SU-DHL-6 (cell line): ENCODE measurements around the gene NOP14.

ENCODE experiments used
- H2AFZ ChIP-seq: fragments of 200-600 bp; sonication (generic); 2 replicates; pipeline ENCODE4 v1.6.1; 2014; ENCODE audit warnings: low read depth, mild to moderate bottlenecking, moderate library complexity, mixed read lengths, antibody characterized with exemption, low read length; ENCODE audit not compliant: severe bottlenecking
- H3F3A ChIP-seq: fragments of 200-600 bp; shearing (Covaris generic); 2 replicates; pipeline ENCODE4 v1.6.0; 2016; ENCODE audit warnings: antibody characterized with exemption, mild to moderate bottlenecking; ENCODE audit not compliant: insufficient read depth
- H3K27ac ChIP-seq: fragments of 200-600 bp; sonication (generic); 2 replicates; pipeline ENCODE4 v1.5.1; 2016; ENCODE audit warnings: low read depth, mild to moderate bottlenecking, low read length, moderate library complexity, mixed read lengths
- H3K27me3 ChIP-seq: fragments of 200-600 bp; sonication (generic), shearing (Covaris generic); 2 replicates; pipeline ENCODE4 v1.6.0; 2014; ENCODE audit warnings: mild to moderate bottlenecking, low read length
- H3K36me3 ChIP-seq: fragments of 200-600 bp; sonication (generic); 2 replicates; pipeline ENCODE4 v1.6.1; 2014; ENCODE audit warnings: mild to moderate bottlenecking, low read length, mixed read lengths
- H3K4me2 ChIP-seq: fragments of 300-600, 200-600 bp; shearing (Covaris generic), sonication (generic); 2 replicates; pipeline ENCODE4 v1.6.0; 2014; ENCODE audit warnings: low read length, low read depth, mild to moderate bottlenecking; ENCODE audit not compliant: poor library complexity, severe bottlenecking
- H3K4me3 ChIP-seq: fragments of 200-600 bp; sonication (generic); 2 replicates; pipeline ENCODE4 v1.5.1; 2014; ENCODE audit warnings: antibody characterized with exemption, low read length, mild to moderate bottlenecking, mixed read lengths; ENCODE audit not compliant: insufficient read depth, poor library complexity, severe bottlenecking
- H3K79me2 ChIP-seq: fragments of 200-600 bp; sonication (generic); 2 replicates; pipeline ENCODE4 v1.6.1; 2014; ENCODE audit warnings: mild to moderate bottlenecking, low read length, moderate library complexity; ENCODE audit not compliant: insufficient read depth
- H3K9ac ChIP-seq: fragments of 200-600 bp; sonication (generic); 2 replicates; pipeline ENCODE4 v1.7.0; 2014; ENCODE audit warnings: mild to moderate bottlenecking, low read length
- H3K9me2 ChIP-seq: fragments of 200-600 bp; sonication (generic); replicated peaks from 2 replicates; pipeline ENCODE4 v1.6.1; 2014; ENCODE audit warnings: low read length; ENCODE audit not compliant: insufficient read depth
- H3K9me3 ChIP-seq: fragments of 200-600 bp; sonication (generic); 2 replicates; pipeline ENCODE4 v1.6.1; 2014; ENCODE audit warnings: low read length, mixed read lengths; ENCODE audit not compliant: insufficient read depth
- H4K20me1 ChIP-seq: fragments of 200-600 bp; sonication (generic); 2 replicates; pipeline ENCODE4 v1.6.1; 2014; ENCODE audit warnings: low read depth, mild to moderate bottlenecking, antibody characterized with exemption, low read length, moderate library complexity, mixed read lengths
- EZH2phosphoT487 ChIP-seq: fragments of 200-600 bp; sonication (generic), shearing (Covaris generic); conservative IDR thresholded peaks from 2 replicates; pipeline ENCODE4 v1.6.1; 2018; ENCODE audit warnings: mild to moderate bottlenecking, antibody characterized with exemption, low read length, moderate library complexity, mixed read lengths
- TF ChIP-seq, protein P1 (sequence below): fragments of 200-600 bp; sonication (generic); IDR thresholded peaks from one replicate; pipeline ENCODE4 v1.5.1; 2017; ENCODE audit warnings: antibody characterized with exemption, mild to moderate bottlenecking, low read length, moderate library complexity; ENCODE audit not compliant: insufficient read depth, poor library complexity, severe bottlenecking

Gene NOP14

DNA sequence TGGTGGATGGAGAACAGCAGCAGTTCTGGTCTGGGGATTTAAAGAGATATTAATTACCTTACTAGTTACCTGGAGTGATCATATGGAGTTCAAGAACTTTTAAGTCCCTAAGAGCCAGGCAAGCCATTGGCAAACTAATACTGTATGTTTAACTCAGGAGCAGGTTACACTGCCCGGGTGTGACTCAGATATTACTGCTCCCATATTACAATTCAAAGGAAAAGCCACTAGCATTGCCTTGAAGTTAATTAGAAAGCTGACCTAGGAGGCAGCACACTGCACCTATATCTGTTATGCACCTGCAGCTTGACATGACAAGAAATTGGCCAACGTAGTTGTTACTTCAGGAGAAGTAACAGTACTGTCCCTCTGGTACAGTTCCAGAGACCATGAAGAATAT is 47.4 kb upstream of the NOP14 start:
- H3K9me3 ChIP-seq = no peaks in the 10 kb centered on the region
- no peak overlapping the region for H2AFZ ChIP-seq
- H3K27me3 ChIP-seq = no peaks in the 10 kb centered on the region
- no peak overlapping the region for H3K4me2 ChIP-seq
- no peak overlapping the region for H3K4me3 ChIP-seq
- no peaks in the 10 kb centered on the region for H3K79me2 ChIP-seq
- no peaks in the 10 kb centered on the region for H3K36me3 ChIP-seq
- H3K9ac ChIP-seq = no peak overlapping the region
- H3F3A ChIP-seq = no peaks in the 10 kb centered on the region
- no peaks in the 10 kb centered on the region for H4K20me1 ChIP-seq
- no peak overlapping the region for H3K27ac ChIP-seq
- H3K9me2 ChIP-seq = no peaks in the 10 kb centered on the region
- TF ChIP-seq EZH2phosphoT487 = no peak
- TF ChIP-seq, protein P1, sequence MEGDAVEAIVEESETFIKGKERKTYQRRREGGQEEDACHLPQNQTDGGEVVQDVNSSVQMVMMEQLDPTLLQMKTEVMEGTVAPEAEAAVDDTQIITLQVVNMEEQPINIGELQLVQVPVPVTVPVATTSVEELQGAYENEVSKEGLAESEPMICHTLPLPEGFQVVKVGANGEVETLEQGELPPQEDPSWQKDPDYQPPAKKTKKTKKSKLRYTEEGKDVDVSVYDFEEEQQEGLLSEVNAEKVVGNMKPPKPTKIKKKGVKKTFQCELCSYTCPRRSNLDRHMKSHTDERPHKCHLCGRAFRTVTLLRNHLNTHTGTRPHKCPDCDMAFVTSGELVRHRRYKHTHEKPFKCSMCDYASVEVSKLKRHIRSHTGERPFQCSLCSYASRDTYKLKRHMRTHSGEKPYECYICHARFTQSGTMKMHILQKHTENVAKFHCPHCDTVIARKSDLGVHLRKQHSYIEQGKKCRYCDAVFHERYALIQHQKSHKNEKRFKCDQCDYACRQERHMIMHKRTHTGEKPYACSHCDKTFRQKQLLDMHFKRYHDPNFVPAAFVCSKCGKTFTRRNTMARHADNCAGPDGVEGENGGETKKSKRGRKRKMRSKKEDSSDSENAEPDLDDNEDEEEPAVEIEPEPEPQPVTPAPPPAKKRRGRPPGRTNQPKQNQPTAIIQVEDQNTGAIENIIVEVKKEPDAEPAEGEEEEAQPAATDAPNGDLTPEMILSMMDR = no peak

DNA sequence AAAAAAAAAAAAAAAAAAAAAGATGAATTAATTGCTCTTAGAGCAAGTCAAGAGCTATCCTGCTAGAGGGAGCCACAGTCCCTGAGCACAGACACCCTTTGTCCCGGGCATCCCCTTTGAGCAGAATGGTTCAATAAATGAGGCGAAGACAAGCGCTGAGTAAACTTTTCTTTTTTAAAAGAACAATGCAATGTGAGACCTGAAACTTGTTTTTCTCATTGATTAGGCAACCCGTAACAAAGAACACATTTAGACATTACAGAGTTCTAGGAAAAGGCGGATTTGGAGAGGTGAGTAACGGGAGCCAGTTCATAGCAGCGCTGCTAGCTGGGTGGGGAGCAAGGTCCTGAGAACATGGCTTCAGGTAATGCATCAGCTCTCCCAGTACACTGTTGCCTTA is 46.2 kb upstream of the NOP14 start:
- H3K36me3 ChIP-seq = no peaks in the 10 kb centered on the region
- H4K20me1 ChIP-seq = no peaks in the 10 kb centered on the region
- no peaks in the 10 kb centered on the region for H3K79me2 ChIP-seq
- no peaks in the 10 kb centered on the region for H3K9me2 ChIP-seq
- H3K9me3 ChIP-seq = no peaks in the 10 kb centered on the region
- no peak overlapping the region for H3K4me3 ChIP-seq
- no peak overlapping the region for H3K4me2 ChIP-seq
- H3K27me3 ChIP-seq = no peaks in the 10 kb centered on the region
- TF ChIP-seq EZH2phosphoT487 = no peak
- TF ChIP-seq, protein P1 = no peak
- no peaks in the 10 kb centered on the region for H3F3A ChIP-seq
- no peak overlapping the region for H3K27ac ChIP-seq
- no peak overlapping the region for H3K9ac ChIP-seq
- no peak overlapping the region for H2AFZ ChIP-seq

DNA sequence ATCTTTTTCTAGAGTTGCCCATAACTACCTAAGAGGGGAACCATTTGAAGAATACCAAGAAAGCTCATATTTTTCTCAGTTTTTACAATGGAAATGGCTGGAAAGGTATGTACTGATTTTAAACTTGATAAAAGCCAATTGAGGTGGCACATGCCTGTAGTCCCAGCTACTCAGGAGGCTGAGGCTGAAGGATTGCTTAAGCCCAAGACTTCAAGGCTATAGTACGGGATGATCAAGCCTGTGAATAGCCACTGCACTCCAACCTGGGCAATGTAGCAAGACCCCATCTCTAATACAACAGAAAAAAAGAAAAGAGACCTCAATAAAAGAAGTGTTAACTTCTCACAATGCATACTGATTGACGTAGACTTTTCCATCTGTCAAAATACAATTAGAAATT is 44.5 kb upstream of the NOP14 start:
- Histone ChIP-seq H3K27ac (no peak overlapping the region), H2AFZ (no peak overlapping the region), H3K9me3 (no peaks in the 10 kb centered on the region), H3K36me3 (no peaks in the 10 kb centered on the region), H3K27me3 (no peaks in the 10 kb centered on the region), H3F3A (no peaks in the 10 kb centered on the region), H3K9ac (no peak overlapping the region), H3K4me2 (no peak overlapping the region), H4K20me1 (no peaks in the 10 kb centered on the region), H3K79me2 (no peaks in the 10 kb centered on the region), H3K9me2 (no peaks in the 10 kb centered on the region), H3K4me3 (no peak overlapping the region)
- TF ChIP-seq EZH2phosphoT487 = no peak
- TF ChIP-seq, protein P1 = no peak
